SK-N-SH (cell line): Measurements from ENCODE around the gene EXOC1. TPM values are rescaled to one million over a fixed set of nuclear protein-coding genes. Genes with fewer than 3 reads are reported as not detected.

Experiments used
- CTCF ChIA-PET: fragments of 300-600, 350-600 bp; formaldehyde crosslinking; extraction: SDS; loops from one replicate; lab custom pipeline; 2021; lab: Yijun Ruan, JAX
- POLR2A ChIA-PET: fragments of 350-600 bp; sonication (Branson Sonifier 250); formaldehyde crosslinking; extraction: SDS; loops from one replicate; lab custom pipeline; 2020; ENCODE audit warnings: antibody characterized with exemption, inconsistent platforms; lab: Yijun Ruan, JAX
- DNase-seq: peaks from one replicate; pipeline ENCODE4 v3.0.0; 2012
- H2AFZ ChIP-seq: fragments of 200-600 bp; sonication (generic); 2 replicates; pipeline ENCODE4 v1.8.1; 2016; ENCODE audit warnings: antibody characterized with exemption, mild to moderate bottlenecking, low read depth
- H3F3A ChIP-seq: fragments of 200-600 bp; sonication (generic); replicated peaks from 2 replicates; pipeline ENCODE3; 2016; ENCODE audit warnings: antibody characterized with exemption, mild to moderate bottlenecking; ENCODE audit not compliant: insufficient read depth
- H3K27ac ChIP-seq, 2 experiments: fragments of 200-500 bp in 1 of 2; fragments of 200-600 bp in 1 of 2; sonication (Bioruptor generic) in 1 of 2; sonication (generic), shearing (Covaris generic) in 1 of 2; 2 replicates each; pipeline versions ENCODE4 v1.5.1 to v1.6.1; 2014 to 2016; ENCODE audit warnings: low read depth in 2 of 2, inconsistent platforms in 1 of 2, low read length in 1 of 2, mild to moderate bottlenecking in 1 of 2, mixed read lengths in 1 of 2
- H3K27me3 ChIP-seq: fragments of 200-600 bp; sonication (generic), shearing (Covaris generic); 2 replicates; pipeline ENCODE4 v1.6.1; 2016; ENCODE audit warnings: mixed run types; ENCODE audit not compliant: insufficient read depth
- H3K36me3 ChIP-seq, 2 experiments: fragments of 200-500 bp in 1 of 2; fragments of 200-600 bp in 1 of 2; sonication (Bioruptor generic) in 1 of 2; sonication (generic) in 1 of 2; replicated peaks in 1 of 2; 2 replicates each; pipeline versions ENCODE3 to v1.5.1; 2014 to 2016; ENCODE audit warnings: low read length in 1 of 2, mild to moderate bottlenecking in 1 of 2; ENCODE audit not compliant: insufficient read depth in 2 of 2, control insufficient read depth in 1 of 2
- H3K4me1 ChIP-seq, 2 experiments: fragments of 200-500 bp in 1 of 2; fragments of 200-600 bp in 1 of 2; sonication (Bioruptor generic) in 1 of 2; sonication (generic), shearing (Covaris generic) in 1 of 2; 2 replicates each; pipeline versions ENCODE4 v1.5.1 to v1.6.1; 2014 to 2016; ENCODE audit warnings: low read depth in 1 of 2, low read length in 1 of 2, mixed run types in 1 of 2; ENCODE audit not compliant: insufficient read depth in 2 of 2, control insufficient read depth in 1 of 2
- H3K4me2 ChIP-seq: fragments of 200-600 bp; sonication (generic), shearing (Covaris generic); 2 replicates; pipeline ENCODE4 v1.6.1; 2017; ENCODE audit warnings: mixed run types
- H3K4me3 ChIP-seq, 2 experiments: fragments of 200-500 bp in 1 of 2; fragments of 200-600 bp in 1 of 2; sonication (Bioruptor generic) in 1 of 2; sonication (generic), shearing (Covaris generic) in 1 of 2; 2 replicates each; pipeline versions ENCODE4 v1.5.1 to v1.8.1; 2014 to 2016; ENCODE audit warnings: low read depth in 2 of 2, inconsistent platforms in 1 of 2, low read length in 1 of 2, mild to moderate bottlenecking in 1 of 2, mixed read lengths in 1 of 2, moderate library complexity in 1 of 2
- H3K79me2 ChIP-seq: fragments of 200-600 bp; sonication (generic); 2 replicates; pipeline ENCODE4 v1.8.1; 2017; ENCODE audit warnings: mild to moderate bottlenecking; ENCODE audit not compliant: insufficient read depth
- H3K9ac ChIP-seq: fragments of 200-600 bp; sonication (generic); 2 replicates; pipeline ENCODE4 v1.6.1; 2017; ENCODE audit warnings: mixed run types
- H3K9me2 ChIP-seq: fragments of 200-600 bp; sonication (generic); 2 replicates; pipeline ENCODE4 v1.6.1; 2017; ENCODE audit warnings: mixed run types
- H3K9me3 ChIP-seq: fragments of 200-600 bp; sonication (generic); 2 replicates; pipeline ENCODE4 v1.6.1; 2017; ENCODE audit warnings: mixed run types, mild to moderate bottlenecking, moderate library complexity
- H4K20me1 ChIP-seq: fragments of 200-600 bp; sonication (generic); 2 replicates; pipeline ENCODE4 v1.6.1; 2017; ENCODE audit warnings: mild to moderate bottlenecking, mixed run types; ENCODE audit not compliant: insufficient read depth
- CHD2 ChIP-seq: fragments of 150-350 bp; IDR thresholded peaks from 2 replicates; pipeline ENCODE4 v1.6.1; 2018; ENCODE audit warnings: low read length; ENCODE audit not compliant: partially characterized antibody
- EP300 ChIP-seq, 2 experiments: IDR thresholded peaks; 2 replicates each; pipeline versions ENCODE4 v1.4.0 to v1.6.1; 2012; ENCODE audit warnings: borderline replicate concordance in 1 of 2, low read depth in 1 of 2, low read length in 1 of 2
- EZH2phosphoT487 ChIP-seq: fragments of 200-600 bp; sonication (generic); IDR thresholded peaks from 2 replicates; pipeline ENCODE4 v1.6.1; 2017; ENCODE audit warnings: low read depth, mixed run types, mild to moderate bottlenecking, antibody characterized with exemption, moderate library complexity, borderline replicate concordance
- FOSL2 ChIP-seq: IDR thresholded peaks from 2 replicates; pipeline ENCODE4 v1.4.0; 2012; ENCODE audit warnings: low read depth, mild to moderate bottlenecking, moderate library complexity, borderline replicate concordance
- FOXM1 ChIP-seq: IDR thresholded peaks from 2 replicates; pipeline ENCODE4 v1.4.0; 2012; ENCODE audit warnings: low read depth, mild to moderate bottlenecking
- GATA2 ChIP-seq: sonication (generic); formaldehyde crosslinking; IDR thresholded peaks from 2 replicates; pipeline ENCODE4 v1.5.0; 2020; ENCODE audit warnings: mild to moderate bottlenecking, missing genetic modification reagents
- JUND ChIP-seq: IDR thresholded peaks from 2 replicates; pipeline ENCODE4 v1.4.0; 2012
- MXI1 ChIP-seq: IDR thresholded peaks from 2 replicates; pipeline ENCODE4 v1.6.1; 2012; ENCODE audit warnings: mild to moderate bottlenecking, low read depth, low read length, improper control_type of control experiment
- NFIC ChIP-seq: IDR thresholded peaks from 2 replicates; pipeline ENCODE4 v1.4.0; 2012; ENCODE audit warnings: borderline replicate concordance
- RCOR1 ChIP-seq: fragments of 150-350 bp; IDR thresholded peaks from 2 replicates; pipeline ENCODE4 v1.6.1; 2017; ENCODE audit warnings: antibody characterized with exemption, low read length
- RFX5 ChIP-seq: IDR thresholded peaks from 2 replicates; pipeline ENCODE4 v1.6.1; 2012; ENCODE audit warnings: mild to moderate bottlenecking, improper control_type of control experiment, low read length
- TEAD4 ChIP-seq: IDR thresholded peaks from 2 replicates; pipeline ENCODE4 v1.4.0; 2012; ENCODE audit warnings: mild to moderate bottlenecking, borderline replicate concordance; ENCODE audit not compliant: insufficient read depth
- WGBS: methylation state at CpG from one replicate; pipeline ENCODE4 v1.1.6; 2017; ENCODE audit warnings: low lambda C conversion rate; 5-methylcytosine and 5-hydroxymethylcytosine counted together
- polyA plus RNA-seq, 3 experiments: library from polyadenylated mRNA; depleted of rRNA; stranded (reverse); fragments of >200 nt; gene quantifications; 2 replicates each; pipeline ENCODE4 v1.2.3, GENCODE V29; 2012
- TF ChIP-seq, protein P1 (sequence below): fragments of 150-350 bp; IDR thresholded peaks from 2 replicates; pipeline ENCODE4 v1.6.1; 2016; ENCODE audit warnings: mild to moderate bottlenecking, low read depth, low read length
- TF ChIP-seq, protein P2 (sequence below): IDR thresholded peaks from 2 replicates; pipeline ENCODE4; 2012
- TF ChIP-seq, protein P3 (sequence below): IDR thresholded peaks from 2 replicates; pipeline ENCODE4 v1.4.0; 2012; ENCODE audit warnings: low read depth, borderline replicate concordance

The EXOC1 gene
- polyA plus RNA-seq, 1 of the 3 experiments (the other 2 are of a cell fraction) = 13.5 TPM

DNA sequence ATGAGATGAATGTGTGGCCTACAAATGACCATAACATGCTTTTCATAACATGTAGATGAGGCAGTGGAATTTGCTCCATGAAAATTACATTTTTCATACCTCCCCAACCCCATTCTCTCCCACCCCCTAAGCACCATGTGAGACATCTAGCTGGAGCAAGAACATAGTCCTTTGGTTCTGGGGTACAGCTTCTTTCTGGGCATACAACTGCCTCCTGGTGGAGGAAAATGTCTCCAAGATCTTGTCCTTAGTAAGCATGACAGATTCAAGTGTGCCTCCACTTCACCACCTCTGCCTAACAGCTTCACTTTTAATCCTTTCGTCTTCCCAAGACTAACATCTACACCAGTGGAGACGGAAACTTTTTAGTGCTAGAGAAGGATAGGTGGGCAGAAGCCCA lies 25.9 kb upstream of the EXOC1 start:
- H3K4me2 ChIP-seq = no peak overlapping the region
- no peaks in the 10 kb centered on the region for H3K79me2 ChIP-seq
- ChIA-PET CTCF (interaction anchor here (1.3 kb wide), 1 partner anchor 39 kb away, joined by 3 read pairs; no protein-coding TSS in a partner anchor), POLR2A (no interaction called here)
- H3K9me3 ChIP-seq = no peaks in the 10 kb centered on the region
- H3K9me2 ChIP-seq = no peaks in the 10 kb centered on the region
- DNase-seq = no peak
- H3K27me3 ChIP-seq = no peaks in the 10 kb centered on the region
- 40% methylated on average over 2 of the region's 2 CpGs for WGBS
- no peaks in the 10 kb centered on the region for H3K4me1 ChIP-seq
- H2AFZ ChIP-seq = no peak overlapping the region
- no peak overlapping the region for H3K4me3 ChIP-seq
- no peaks in the 10 kb centered on the region for H4K20me1 ChIP-seq
- H3K9ac ChIP-seq = no peak overlapping the region
- H3K36me3 ChIP-seq = no peaks in the 10 kb centered on the region
- no peaks in the 10 kb centered on the region for H3F3A ChIP-seq
- H3K27ac ChIP-seq = no peak overlapping the region
- TF ChIP-seq, protein P1, sequence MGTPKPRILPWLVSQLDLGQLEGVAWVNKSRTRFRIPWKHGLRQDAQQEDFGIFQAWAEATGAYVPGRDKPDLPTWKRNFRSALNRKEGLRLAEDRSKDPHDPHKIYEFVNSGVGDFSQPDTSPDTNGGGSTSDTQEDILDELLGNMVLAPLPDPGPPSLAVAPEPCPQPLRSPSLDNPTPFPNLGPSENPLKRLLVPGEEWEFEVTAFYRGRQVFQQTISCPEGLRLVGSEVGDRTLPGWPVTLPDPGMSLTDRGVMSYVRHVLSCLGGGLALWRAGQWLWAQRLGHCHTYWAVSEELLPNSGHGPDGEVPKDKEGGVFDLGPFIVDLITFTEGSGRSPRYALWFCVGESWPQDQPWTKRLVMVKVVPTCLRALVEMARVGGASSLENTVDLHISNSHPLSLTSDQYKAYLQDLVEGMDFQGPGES = no peak
- TF ChIP-seq MXI1 (no peak), CHD2 (no peak), JUND (no peak), FOXM1 (no peak), GATA2 (CRISPR knock-in tag) (no peak), EZH2phosphoT487 (no peak), RFX5 (no peak), RCOR1 (no peak), TEAD4 (no peak), FOSL2 (no peak), EP300 (IDR thresholded peaks at IDR 0.05; ENCODE audit: borderline replicate concordance in 1 of 2, low read depth in 1 of 2, low read length in 1 of 2) (no peak), NFIC (no peak)
- TF ChIP-seq, protein P2, sequence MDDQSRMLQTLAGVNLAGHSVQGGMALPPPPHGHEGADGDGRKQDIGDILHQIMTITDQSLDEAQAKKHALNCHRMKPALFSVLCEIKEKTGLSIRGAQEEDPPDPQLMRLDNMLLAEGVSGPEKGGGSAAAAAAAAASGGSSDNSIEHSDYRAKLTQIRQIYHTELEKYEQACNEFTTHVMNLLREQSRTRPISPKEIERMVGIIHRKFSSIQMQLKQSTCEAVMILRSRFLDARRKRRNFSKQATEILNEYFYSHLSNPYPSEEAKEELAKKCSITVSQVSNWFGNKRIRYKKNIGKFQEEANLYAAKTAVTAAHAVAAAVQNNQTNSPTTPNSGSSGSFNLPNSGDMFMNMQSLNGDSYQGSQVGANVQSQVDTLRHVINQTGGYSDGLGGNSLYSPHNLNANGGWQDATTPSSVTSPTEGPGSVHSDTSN = no peak
- TF ChIP-seq, protein P3, sequence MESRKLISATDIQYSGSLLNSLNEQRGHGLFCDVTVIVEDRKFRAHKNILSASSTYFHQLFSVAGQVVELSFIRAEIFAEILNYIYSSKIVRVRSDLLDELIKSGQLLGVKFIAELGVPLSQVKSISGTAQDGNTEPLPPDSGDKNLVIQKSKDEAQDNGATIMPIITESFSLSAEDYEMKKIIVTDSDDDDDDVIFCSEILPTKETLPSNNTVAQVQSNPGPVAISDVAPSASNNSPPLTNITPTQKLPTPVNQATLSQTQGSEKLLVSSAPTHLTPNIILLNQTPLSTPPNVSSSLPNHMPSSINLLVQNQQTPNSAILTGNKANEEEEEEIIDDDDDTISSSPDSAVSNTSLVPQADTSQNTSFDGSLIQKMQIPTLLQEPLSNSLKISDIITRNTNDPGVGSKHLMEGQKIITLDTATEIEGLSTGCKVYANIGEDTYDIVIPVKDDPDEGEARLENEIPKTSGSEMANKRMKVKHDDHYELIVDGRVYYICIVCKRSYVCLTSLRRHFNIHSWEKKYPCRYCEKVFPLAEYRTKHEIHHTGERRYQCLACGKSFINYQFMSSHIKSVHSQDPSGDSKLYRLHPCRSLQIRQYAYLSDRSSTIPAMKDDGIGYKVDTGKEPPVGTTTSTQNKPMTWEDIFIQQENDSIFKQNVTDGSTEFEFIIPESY = no peak
